Activated CD8-positive, alpha-beta memory T cell treated with anti-CD3 and anti-CD28 coated beads, Interleukin-2, amount 10 ng/mL, durations not matched to agents 7 days and 5 days (primary cell): ENCODE measurements around the gene DCBLD2. TPM values are rescaled to one million over a fixed set of nuclear protein-coding genes. Genes with fewer than 3 reads are reported as not detected.

ENCODE experiments used
- ATAC-seq: fragments of 150-1000 bp; cut with Tn5 transposase; one replicate; pipeline ENCODE4 v1.10.0; 2021; ENCODE audit warnings: moderate library complexity
- CTCF ChIA-PET: fragments of 350-600 bp; sonication (Branson Sonifier 250); formaldehyde crosslinking; loops from one replicate; lab custom pipeline; 2021; ENCODE audit warnings: antibody characterized with exemption; lab: Charles Lee
- DNase-seq: peaks from one replicate; pipeline ENCODE4 v3.0.0-alpha.2; 2020
- H3K27ac Mint-ChIP-seq: one replicate; pipeline ENCODE4 v1.8.0; 2021; ENCODE audit warnings: mild to moderate bottlenecking, mixed read lengths
- H3K27me3 Mint-ChIP-seq: one replicate; pipeline ENCODE4 v1.8.0; 2021; ENCODE audit warnings: mixed read lengths
- H3K36me3 Mint-ChIP-seq: one replicate; pipeline ENCODE4 v1.8.0; 2021; ENCODE audit warnings: mild to moderate bottlenecking, mixed read lengths
- H3K4me1 Mint-ChIP-seq: one replicate; pipeline ENCODE4 v1.8.0; 2021; ENCODE audit warnings: mixed read lengths
- H3K4me3 Mint-ChIP-seq: one replicate; pipeline ENCODE4 v1.8.0; 2021; ENCODE audit warnings: mild to moderate bottlenecking, moderate library complexity, mixed read lengths
- H3K9me3 Mint-ChIP-seq: one replicate; pipeline ENCODE4 v1.8.0; 2022; ENCODE audit warnings: low read depth, mixed read lengths
- total RNA-seq, 2 experiments: library from RNA; stranded (reverse); gene quantifications; one replicate each; pipeline ENCODE4 v1.2.3, GENCODE V29; 2021

Gene DCBLD2
- total RNA-seq, 2 experiments from 2014 or later = 0.50 to 2.0 TPM

DNA sequence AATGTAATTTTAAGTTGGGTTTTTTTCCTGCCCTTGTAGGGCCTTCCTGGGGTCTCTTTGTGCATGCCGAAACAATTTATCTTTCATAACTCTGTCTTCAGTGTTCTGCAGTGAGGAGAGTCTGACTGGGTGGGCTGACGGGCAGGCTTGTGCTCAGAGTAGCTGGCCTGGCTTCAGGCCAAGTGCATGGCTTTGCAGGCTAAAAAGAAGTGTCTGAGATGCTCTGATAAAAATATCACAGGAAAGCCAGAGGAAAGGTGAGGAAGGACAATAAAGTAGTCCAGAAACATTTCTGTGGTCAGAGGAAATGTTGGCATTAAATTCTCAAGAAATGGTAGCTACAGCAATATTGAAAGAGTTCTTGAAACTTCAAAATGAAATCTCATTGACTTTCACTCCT is 112.8 kb downstream of the DCBLD2 start:
- no peak for DNase-seq
- no peak overlapping the region for H3K27ac Mint-ChIP-seq
- H3K27me3 Mint-ChIP-seq = peaks cover 44% of the 10 kb centered on the region
- H3K36me3 Mint-ChIP-seq = no peaks in the 10 kb centered on the region
- ATAC-seq = no peak
- CTCF ChIA-PET = no interaction called here
- no peaks in the 10 kb centered on the region for H3K9me3 Mint-ChIP-seq
- H3K4me1 Mint-ChIP-seq = no peaks in the 10 kb centered on the region
- no peak overlapping the region for H3K4me3 Mint-ChIP-seq

DNA sequence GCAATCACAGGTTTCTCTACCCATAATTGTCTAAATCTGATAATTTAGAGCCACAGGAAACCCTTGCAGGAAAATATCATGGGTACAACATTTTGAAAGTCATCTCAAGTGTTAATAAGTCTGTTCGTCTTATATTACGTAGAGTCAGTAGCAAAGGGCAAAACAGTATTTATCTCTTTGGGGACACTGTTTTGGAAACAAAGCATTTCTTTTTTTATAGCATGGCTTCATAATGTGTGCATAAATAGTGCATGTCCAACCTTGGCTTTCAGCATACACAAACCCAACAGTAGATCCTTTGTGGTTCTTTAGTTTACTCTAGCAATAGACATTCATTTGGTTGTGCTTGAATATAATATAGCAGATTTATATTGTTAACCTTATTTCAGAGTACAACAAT is 114.3 kb downstream of the DCBLD2 start:
- ATAC-seq (no peak), DNase-seq (no peak)
- Mint-ChIP-seq H3K36me3 (no peaks in the 10 kb centered on the region), H3K9me3 (no peaks in the 10 kb centered on the region), H3K27ac (no peak overlapping the region), H3K4me3 (no peak overlapping the region), H3K4me1 (no peaks in the 10 kb centered on the region), H3K27me3 (peaks cover 41% of the 10 kb centered on the region)
- CTCF ChIA-PET = no interaction called here

- Mint-ChIP-seq H3K4me3 (no peak overlapping the region), H3K27ac (no peak overlapping the region), H3K4me1 (no peaks in the 10 kb centered on the region), H3K9me3 (no peaks in the 10 kb centered on the region), H3K36me3 (no peaks in the 10 kb centered on the region), H3K27me3 (peaks cover 36% of the 10 kb centered on the region)
- DNase-seq (no peak), ATAC-seq (no peak)
- CTCF ChIA-PET = no interaction called here
Observed at GRCh38 chr3:98786364-98787006, 115.0 kb downstream of the DCBLD2 start.

DNA sequence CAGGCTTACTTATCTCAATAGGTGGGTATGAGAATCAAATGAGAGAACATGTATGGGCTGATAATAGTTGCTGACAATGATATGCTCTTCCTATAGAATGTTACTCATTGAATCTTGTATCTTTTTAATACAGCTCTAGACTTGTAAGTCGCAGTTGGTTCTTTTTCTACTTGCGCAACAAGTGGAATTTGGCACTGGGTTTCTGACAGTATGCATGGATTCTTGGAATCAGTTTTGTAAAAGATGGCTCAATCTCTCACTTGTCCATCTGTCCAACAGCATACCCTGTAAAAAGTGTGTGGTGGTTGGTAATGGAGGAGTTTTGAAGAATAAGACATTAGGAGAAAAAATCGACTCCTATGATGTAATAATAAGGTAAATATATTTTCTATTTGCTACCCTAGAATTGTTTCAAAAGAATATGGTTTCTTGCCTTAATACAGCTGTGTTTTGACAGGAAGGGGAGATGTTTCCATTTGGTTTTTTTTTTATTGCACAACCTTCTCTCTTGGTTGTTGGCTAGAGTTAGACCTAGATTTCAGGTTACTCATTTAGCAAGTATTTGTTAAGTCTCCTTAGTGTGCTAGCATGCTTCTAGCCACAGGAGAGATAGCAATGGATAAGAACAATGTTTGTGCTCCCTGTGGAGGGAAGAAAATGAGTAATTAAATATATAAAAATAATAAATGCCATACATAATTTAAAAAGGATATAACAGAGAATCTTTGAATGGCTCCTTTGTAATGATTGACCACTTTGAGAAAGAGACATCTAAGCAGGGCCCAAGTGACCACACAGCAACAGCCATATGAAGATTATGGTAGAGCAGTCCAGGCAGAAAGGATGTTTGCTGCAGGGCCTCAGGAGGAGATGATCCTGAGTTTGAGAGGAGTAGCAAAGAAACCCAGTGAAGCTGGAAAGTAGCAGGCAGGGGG is 116.6 kb downstream of the DCBLD2 start:
- Mint-ChIP-seq H3K27ac (no peak overlapping the region), H3K4me1 (no peaks in the 10 kb centered on the region), H3K27me3 (peaks cover 29% of the 10 kb centered on the region), H3K4me3 (no peak overlapping the region), H3K36me3 (no peaks in the 10 kb centered on the region), H3K9me3 (no peaks in the 10 kb centered on the region)
- CTCF ChIA-PET = no interaction called here
- ATAC-seq (no peak), DNase-seq (no peak)

GRCh38 chr3:98784042-98784441 is 117.5 kb downstream of the DCBLD2 start:
- CTCF ChIA-PET = no interaction called here
- H3K4me1 Mint-ChIP-seq = no peaks in the 10 kb centered on the region
- no peak for ATAC-seq
- no peaks in the 10 kb centered on the region for H3K36me3 Mint-ChIP-seq
- no peak overlapping the region for H3K4me3 Mint-ChIP-seq
- H3K27me3 Mint-ChIP-seq = peaks cover 26% of the 10 kb centered on the region
- H3K9me3 Mint-ChIP-seq = no peaks in the 10 kb centered on the region
- H3K27ac Mint-ChIP-seq = no peak overlapping the region
- no peak for DNase-seq

GRCh38 chr3:98782824-98783500 is 118.5 kb downstream of the DCBLD2 start:
- DNase-seq = no peak
- H3K4me3 Mint-ChIP-seq = no peak overlapping the region
- CTCF ChIA-PET = no interaction called here
- peaks cover 3% of the 10 kb centered on the region for H3K4me1 Mint-ChIP-seq
- H3K36me3 Mint-ChIP-seq = no peaks in the 10 kb centered on the region
- H3K9me3 Mint-ChIP-seq = no peaks in the 10 kb centered on the region
- no peak overlapping the region for H3K27ac Mint-ChIP-seq
- peaks cover 24% of the 10 kb centered on the region for H3K27me3 Mint-ChIP-seq
- no peak for ATAC-seq

DNA sequence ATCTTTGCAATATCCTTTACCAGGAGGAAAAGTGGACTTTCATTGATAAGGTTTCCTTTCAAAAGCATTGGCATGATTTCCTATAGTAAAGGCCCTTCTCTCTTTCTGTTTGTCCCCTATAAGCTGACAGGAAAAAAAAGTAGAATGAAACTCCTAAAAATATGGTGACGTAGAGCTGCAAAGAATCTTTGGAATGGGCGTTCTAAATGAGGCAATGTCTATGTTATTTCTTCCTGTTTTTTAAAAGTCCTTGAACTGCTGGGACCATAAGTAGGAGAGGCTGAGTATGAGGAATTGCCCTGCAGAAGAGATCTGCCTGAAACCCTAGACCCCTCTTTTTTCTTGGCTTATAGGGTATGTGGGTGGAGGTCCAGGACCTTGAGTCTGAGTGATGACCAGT is 121.2 kb downstream of the DCBLD2 start:
- Mint-ChIP-seq H3K27me3 (peaks cover 16% of the 10 kb centered on the region), H3K27ac (no peak overlapping the region), H3K9me3 (no peaks in the 10 kb centered on the region), H3K36me3 (no peaks in the 10 kb centered on the region), H3K4me3 (no peak overlapping the region), H3K4me1 (peaks cover 3% of the 10 kb centered on the region)
- ATAC-seq = no peak
- CTCF ChIA-PET = no interaction called here
- no peak for DNase-seq

DNA sequence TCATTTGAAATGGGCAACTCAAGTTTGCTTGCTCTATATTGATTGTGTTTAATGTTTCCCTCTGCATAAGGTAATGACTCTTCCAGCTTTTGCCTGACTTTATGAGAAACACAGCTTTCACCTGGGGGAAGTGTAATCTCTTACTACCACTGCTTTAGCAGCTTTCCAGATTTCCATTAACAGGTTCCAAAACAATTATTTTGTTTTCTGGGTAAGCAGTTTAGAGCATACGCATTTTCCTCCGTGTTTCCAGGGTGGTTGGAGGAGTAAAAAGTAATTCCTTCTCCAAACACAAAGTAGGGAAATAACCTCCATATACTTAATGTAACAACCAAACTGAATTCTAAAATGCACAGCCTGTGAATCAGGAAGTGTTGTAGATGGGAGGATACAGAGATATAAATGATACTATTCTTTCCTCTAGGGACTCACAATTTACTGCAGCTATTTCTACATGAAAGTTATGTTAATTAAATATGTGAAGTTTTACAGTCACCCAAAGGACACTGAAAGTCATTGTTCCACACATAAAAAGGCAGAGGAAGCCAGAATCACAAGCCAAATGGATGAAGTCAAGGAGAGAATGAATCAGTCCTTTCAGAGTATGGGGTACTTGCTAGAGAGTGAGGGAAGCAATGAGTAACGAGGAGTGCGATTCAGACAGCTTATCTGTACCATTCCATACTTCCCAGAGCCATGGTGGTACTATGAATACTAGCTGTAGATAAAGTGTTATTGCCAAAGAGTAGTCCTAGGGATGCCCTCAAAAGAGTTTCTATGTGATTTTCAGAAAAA is 121.8 kb downstream of the DCBLD2 start:
- Mint-ChIP-seq H3K9me3 (no peaks in the 10 kb centered on the region), H3K27ac (no peak overlapping the region), H3K4me1 (peaks cover 3% of the 10 kb centered on the region), H3K36me3 (no peaks in the 10 kb centered on the region), H3K27me3 (peaks cover 18% of the 10 kb centered on the region), H3K4me3 (no peak overlapping the region)
- CTCF ChIA-PET = no interaction called here
- no peak for ATAC-seq
- DNase-seq = no peak

DNA sequence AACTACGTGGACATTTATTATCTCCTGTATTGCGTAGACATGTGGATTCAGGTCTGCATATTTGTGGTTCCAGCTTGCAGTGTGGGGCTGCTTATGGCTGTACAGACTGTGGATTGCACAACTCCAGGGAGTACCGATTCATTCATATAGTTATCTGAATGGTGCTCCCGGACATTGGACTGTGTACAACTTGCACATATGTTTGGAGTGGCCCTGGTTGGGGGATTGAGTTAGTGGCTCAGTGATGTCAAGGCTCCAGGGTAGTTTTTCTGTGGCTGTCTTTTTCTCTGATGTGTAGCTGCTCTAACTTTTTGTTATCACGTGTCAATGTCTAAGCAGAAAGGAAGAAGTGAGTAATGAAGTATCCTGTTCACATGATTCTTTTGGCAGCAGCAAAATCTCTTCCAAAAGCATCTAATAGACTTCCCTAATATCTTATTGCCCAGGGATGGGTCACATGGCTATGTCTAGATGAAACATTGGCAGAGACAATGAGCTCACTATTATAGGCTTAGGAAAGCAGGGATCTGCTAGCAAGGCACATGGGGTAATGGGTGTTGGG is 122.6 kb downstream of the DCBLD2 start:
- CTCF ChIA-PET = no interaction called here
- H3K36me3 Mint-ChIP-seq = no peaks in the 10 kb centered on the region
- no peaks in the 10 kb centered on the region for H3K9me3 Mint-ChIP-seq
- DNase-seq (no peak), ATAC-seq (no peak)
- no peak overlapping the region for H3K4me3 Mint-ChIP-seq
- peaks cover 3% of the 10 kb centered on the region for H3K4me1 Mint-ChIP-seq
- peaks cover 25% of the 10 kb centered on the region for H3K27me3 Mint-ChIP-seq
- no peak overlapping the region for H3K27ac Mint-ChIP-seq

DNA sequence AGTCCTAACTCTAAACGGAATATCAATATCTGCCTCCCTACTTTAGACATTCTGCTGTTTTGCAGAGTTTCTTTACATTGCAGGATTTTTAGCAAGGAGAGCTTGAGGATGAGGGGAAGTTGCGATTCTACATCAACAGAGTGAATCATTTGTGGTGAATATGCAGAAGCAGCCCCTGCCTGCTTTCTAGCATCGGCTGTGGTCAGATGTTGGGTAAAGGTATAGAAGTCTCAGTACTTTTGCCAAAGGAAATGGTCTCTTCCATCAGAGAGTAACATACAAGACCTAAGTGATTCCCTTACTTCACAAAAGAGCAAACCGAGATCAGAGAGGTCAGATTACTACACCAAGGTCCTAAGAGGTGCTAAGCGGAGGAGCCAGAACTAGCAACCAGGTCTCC is 123.1 kb downstream of the DCBLD2 start:
- ATAC-seq (no peak), DNase-seq (no peak)
- Mint-ChIP-seq H3K27ac (no peak overlapping the region), H3K4me1 (peaks cover 3% of the 10 kb centered on the region), H3K36me3 (no peaks in the 10 kb centered on the region), H3K4me3 (no peak overlapping the region), H3K27me3 (peaks cover 27% of the 10 kb centered on the region), H3K9me3 (no peaks in the 10 kb centered on the region)
- CTCF ChIA-PET = no interaction called here

GRCh38 chr3:98777801-98778220 is 123.7 kb downstream of the DCBLD2 start:
- Mint-ChIP-seq H3K4me1 (peaks cover 3% of the 10 kb centered on the region), H3K4me3 (no peak overlapping the region), H3K36me3 (no peaks in the 10 kb centered on the region), H3K9me3 (no peaks in the 10 kb centered on the region), H3K27me3 (peaks cover 24% of the 10 kb centered on the region), H3K27ac (no peak overlapping the region)
- ATAC-seq (no peak), DNase-seq (no peak)
- CTCF ChIA-PET = no interaction called here

GRCh38 chr3:98777286-98777685 is 124.2 kb downstream of the DCBLD2 start:
- no peak overlapping the region for H3K27ac Mint-ChIP-seq
- peaks cover 24% of the 10 kb centered on the region for H3K27me3 Mint-ChIP-seq
- H3K9me3 Mint-ChIP-seq = no peaks in the 10 kb centered on the region
- ATAC-seq (no peak), DNase-seq (no peak)
- H3K36me3 Mint-ChIP-seq = no peaks in the 10 kb centered on the region
- H3K4me1 Mint-ChIP-seq = peaks cover 3% of the 10 kb centered on the region
- no peak overlapping the region for H3K4me3 Mint-ChIP-seq
- CTCF ChIA-PET = no interaction called here

DNA sequence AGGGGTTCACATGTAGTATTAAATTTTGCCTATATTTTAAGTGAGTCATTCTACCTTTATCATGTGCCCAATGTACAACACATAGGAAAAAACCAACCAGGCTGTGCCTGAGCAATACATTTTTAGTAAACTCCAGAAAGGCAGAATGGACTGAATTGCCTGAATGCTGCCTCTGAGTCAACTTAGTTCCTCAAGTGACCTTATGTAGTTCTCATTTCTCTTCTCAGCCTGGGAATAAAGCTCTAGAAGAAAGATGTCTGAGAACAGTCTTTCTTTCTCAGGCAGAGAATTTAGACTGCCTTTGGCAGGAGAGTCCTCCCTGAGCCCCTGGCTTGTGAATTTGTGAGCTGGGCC is 125.4 kb downstream of the DCBLD2 start:
- peaks cover 24% of the 10 kb centered on the region for H3K27me3 Mint-ChIP-seq
- ATAC-seq (no peak), DNase-seq (no peak)
- H3K4me1 Mint-ChIP-seq = peaks cover 3% of the 10 kb centered on the region
- CTCF ChIA-PET = no interaction called here
- no peaks in the 10 kb centered on the region for H3K9me3 Mint-ChIP-seq
- H3K36me3 Mint-ChIP-seq = no peaks in the 10 kb centered on the region
- no peak overlapping the region for H3K27ac Mint-ChIP-seq
- no peak overlapping the region for H3K4me3 Mint-ChIP-seq
